Measurements from ENCODE around the gene CIRBP.

CIRBP gene

DNA sequence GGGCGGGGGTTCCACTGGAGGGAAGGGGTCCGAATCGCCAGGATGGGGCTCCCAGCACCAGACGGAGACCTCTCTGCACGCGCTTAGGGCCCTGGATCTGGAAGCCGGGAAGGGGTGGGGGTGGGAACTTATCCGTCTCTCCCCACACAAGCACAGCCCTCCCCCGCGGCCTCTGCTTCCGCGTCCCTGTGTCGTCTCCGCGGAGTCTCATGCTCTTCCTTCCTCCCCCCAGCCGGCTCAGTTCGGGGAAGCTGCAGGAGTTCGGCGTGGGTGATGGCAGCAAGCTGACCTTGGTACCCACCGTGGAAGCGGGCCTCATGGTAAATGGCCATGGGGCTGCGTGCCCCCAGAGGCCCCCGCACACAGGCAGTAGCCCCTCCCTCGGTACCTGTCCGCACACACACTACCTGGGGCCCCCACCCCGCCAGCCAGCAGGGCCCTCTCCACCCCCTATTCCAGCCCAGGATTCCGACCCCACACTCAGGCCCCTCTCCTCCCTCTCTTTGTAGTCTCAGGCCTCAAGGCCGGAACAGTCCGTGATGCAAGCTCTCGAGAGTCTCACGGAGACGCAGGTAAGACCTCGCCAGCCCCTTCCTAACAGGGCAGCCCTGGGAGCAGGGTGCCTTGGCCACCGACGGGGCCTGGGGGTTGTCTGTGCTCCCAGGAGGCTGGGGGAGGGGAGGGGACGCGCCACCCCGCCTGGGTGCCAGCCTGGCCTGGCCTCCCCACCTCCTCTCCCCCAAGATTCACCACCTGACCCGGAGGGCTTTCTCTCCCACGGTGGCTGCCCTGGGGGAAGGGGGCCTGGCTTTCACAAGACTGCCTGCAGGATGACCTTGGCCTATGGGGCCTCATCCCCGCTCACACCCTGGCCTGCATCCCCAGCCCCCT lies 17.6 kb upstream of the CIRBP start:
- ChIA-PET CTCF (interaction anchor here (3.3 kb wide), 1 partner anchor 15 kb away, joined by 28 read pairs; no protein-coding TSS in a partner anchor), POLR2A (interaction anchor here (2.7 kb wide), 1 partner anchor 18 kb away, joined by 18 read pairs; the partner anchor contains the start of gene CIRBP)
- no peak for DNase-seq (ENCODE audit: extremely low spot score)
- TF ChIP-seq, protein P1, sequence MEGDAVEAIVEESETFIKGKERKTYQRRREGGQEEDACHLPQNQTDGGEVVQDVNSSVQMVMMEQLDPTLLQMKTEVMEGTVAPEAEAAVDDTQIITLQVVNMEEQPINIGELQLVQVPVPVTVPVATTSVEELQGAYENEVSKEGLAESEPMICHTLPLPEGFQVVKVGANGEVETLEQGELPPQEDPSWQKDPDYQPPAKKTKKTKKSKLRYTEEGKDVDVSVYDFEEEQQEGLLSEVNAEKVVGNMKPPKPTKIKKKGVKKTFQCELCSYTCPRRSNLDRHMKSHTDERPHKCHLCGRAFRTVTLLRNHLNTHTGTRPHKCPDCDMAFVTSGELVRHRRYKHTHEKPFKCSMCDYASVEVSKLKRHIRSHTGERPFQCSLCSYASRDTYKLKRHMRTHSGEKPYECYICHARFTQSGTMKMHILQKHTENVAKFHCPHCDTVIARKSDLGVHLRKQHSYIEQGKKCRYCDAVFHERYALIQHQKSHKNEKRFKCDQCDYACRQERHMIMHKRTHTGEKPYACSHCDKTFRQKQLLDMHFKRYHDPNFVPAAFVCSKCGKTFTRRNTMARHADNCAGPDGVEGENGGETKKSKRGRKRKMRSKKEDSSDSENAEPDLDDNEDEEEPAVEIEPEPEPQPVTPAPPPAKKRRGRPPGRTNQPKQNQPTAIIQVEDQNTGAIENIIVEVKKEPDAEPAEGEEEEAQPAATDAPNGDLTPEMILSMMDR (IDR thresholded peaks at IDR 0.05; ENCODE audit: control extremely low read depth, extremely low read depth, low read depth, missing control alignments): no peak

DNA sequence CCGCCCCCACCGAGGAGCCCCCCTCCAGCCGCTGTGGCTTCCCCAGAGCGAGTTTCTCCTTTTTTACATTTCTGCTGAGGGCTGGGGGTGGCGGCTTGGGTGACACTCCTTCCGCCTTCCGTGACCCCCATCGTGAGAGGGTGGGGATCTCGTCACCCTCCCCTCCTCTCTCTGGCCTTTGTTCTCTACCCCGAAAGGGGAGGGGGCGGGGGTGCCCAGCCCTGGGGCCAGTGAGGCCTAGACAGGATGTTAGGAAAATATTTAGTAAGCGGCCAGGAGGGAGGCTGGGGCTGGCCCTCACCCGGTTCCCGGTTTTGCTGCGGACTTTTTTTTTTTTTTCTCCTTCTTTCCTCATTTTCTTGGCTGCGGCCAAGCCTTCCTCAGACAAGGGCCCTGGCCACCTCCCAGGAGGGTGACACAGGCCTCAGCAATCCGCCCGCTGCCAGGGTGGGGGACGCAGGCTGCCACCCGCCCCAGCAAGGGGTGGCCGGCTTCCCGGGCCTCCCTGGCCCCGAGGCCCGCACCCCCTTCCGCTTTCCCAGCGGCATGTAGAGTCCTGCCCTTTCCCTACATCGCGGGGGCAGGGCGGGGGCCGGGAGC lies 16.8 kb upstream of the CIRBP start:
- TF ChIP-seq, protein P1 (IDR thresholded peaks at IDR 0.05; ENCODE audit: control extremely low read depth, extremely low read depth, low read depth, missing control alignments): no peak
- no peak for DNase-seq (ENCODE audit: extremely low spot score)
- ChIA-PET POLR2A (interaction anchor here (0.7 to 2.7 kb wide), 3 partner anchors 13 to 22 kb away, joined by 3 to 18 read pairs (median 4); partner anchors contain the start of gene CIRBP), CTCF (interaction anchor here (1.0 to 18.0 kb wide), 4 partner anchors 10 to 17 kb away, joined by 3 to 491 read pairs (median 18); partner anchors contain the start of genes ATP5F1D, CBARP and CIRBP)

DNA sequence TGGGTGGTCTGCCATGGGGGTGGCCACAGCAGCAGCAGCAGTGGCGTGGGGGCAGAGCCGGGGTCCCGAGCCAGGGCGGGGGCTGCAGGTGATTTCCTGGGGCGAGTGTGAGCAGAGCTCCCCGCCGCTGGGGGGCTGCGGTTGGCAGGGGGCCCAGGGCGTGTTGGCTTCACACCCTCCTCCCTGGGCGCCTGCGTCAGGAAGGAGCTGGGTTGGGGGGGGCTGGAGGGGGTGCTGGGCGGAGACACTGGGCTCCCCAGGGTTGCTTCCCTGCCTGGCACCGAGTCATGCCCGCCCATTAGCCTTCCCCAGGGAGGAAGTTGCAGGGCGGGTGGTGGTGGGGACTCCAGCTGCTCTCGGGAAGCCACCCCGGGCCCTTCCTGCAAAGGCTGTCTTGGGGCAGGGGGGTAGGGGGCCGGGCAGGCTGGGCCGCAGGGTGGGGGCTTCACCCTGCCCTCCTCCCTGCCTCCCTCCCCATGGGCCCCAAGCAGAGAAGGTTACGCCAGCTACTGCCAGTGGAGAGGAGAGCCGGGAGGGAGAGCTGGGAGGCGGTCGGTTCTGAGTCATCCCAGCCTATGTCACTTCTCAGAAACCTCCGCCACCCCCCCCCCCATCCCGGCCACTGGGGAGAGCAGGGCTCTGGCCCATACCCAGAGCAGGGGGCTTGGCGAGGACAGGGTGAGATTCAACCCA lies 16.2 kb upstream of the CIRBP start:
- CTCF ChIA-PET: interaction anchor here (1.0 to 18.0 kb wide), 4 partner anchors 9 to 16 kb away, joined by 3 to 491 read pairs (median 18); partner anchors contain the start of genes ATP5F1D, CBARP and CIRBP
- TF ChIP-seq, protein P1 (IDR thresholded peaks at IDR 0.05; ENCODE audit: control extremely low read depth, extremely low read depth, low read depth, missing control alignments): no peak
- POLR2A ChIA-PET: interaction anchor here (0.7 to 2.7 kb wide), 5 partner anchors 12 to 23 kb away, joined by 3 to 18 read pairs (median 4); partner anchors contain the start of genes CIRBP and FAM174C
- DNase-seq (ENCODE audit: extremely low spot score): no peak

DNA sequence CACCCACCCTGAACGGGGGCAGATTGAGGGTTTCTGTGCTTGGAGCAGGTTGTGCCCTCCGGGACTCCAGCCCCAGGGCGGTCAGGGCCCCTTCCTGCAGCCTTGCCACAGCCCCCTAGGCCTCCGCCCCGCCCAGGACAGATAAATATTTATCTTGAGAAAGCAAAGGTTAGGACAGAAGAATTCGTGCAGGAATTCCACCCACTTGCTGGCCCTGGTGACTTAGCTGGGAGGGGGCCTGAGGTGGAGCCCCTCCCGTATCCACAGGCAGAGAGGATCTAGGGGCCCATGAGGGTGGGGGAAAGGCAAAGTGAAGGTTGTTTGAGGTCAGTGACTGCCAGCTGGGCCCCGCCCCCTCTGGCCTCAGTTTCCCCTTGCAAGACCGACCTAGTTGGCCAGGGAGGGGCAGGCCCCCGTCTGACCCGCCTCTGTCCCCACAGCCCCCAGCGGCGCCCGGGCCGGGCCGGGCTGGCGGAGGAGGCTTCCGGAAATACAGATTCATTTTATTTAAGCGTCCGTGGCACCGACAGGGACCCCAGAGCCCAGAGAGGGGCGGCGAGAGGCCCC lies 15.5 kb upstream of the CIRBP start:
- TF ChIP-seq, protein P1 (IDR thresholded peaks at IDR 0.05; ENCODE audit: control extremely low read depth, extremely low read depth, low read depth, missing control alignments): no peak
- ChIA-PET POLR2A (interaction anchor here (0.7 to 2.7 kb wide), 4 partner anchors 12 to 22 kb away, joined by 4 to 18 read pairs (median 4); partner anchors contain the start of genes CIRBP and FAM174C), CTCF (interaction anchor here (1.0 to 18.0 kb wide), 4 partner anchors 8 to 15 kb away, joined by 3 to 491 read pairs (median 18); partner anchors contain the start of genes ATP5F1D, CBARP and CIRBP)
- no peak for DNase-seq (ENCODE audit: extremely low spot score)

DNA sequence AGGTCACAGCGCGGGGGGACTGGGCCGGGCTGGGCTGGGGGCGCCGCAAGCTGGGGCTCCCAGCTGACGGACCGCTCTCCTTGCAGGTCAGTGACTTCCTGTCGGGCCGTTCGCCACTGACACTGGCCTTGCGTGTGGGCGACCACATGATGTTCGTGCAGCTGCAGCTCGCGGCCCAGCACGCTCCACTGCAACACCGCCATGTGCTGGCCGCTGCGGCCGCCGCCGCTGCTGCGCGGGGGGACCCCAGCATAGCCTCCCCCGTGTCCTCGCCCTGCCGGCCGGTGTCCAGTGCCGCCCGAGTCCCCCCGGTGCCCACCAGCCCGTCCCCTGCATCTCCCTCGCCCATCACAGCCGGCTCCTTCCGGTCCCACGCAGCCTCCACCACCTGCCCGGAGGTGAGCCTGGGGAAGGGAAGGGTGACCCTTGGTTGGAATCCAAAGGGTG lies 15.0 kb upstream of the CIRBP start:
- no peak for DNase-seq (ENCODE audit: extremely low spot score)
- CTCF ChIA-PET: interaction anchor here (3.3 to 18.0 kb wide), 2 partner anchors 11 to 12 kb away, joined by 28 to 491 read pairs; partner anchors contain the start of genes ATP5F1D and CBARP
- POLR2A ChIA-PET: no interaction called here
- TF ChIP-seq, protein P1 (IDR thresholded peaks at IDR 0.05; ENCODE audit: control extremely low read depth, extremely low read depth, low read depth, missing control alignments): no peak

Measured in GM10248 (cell line).